Measurements from ENCODE around the gene MEF2D.

- TF ChIP-seq POLR2A (IDR thresholded peaks at IDR 0.05) (peak in 1 of 2 donors; percentile 61), CTCF (IDR thresholded peaks at IDR 0.05) (no peak)
Observed at GRCh38 chr1:156475568-156476500, 24.7 kb downstream of the MEF2D start.

Measured in adrenal gland (tissue), 5 donors.